Measurements from ENCODE around the gene DOCK7.

The DOCK7 gene

GRCh38 chr1:62448221-62448933 is 239.8 kb downstream of the DOCK7 start:
- no peak for DNase-seq (ENCODE audit: low read depth)

GRCh38 chr1:62444701-62445100 is 243.5 kb downstream of the DOCK7 start:
- DNase-seq (ENCODE audit: low read depth) = no peak

GRCh38 chr1:62439652-62440371 is 248.4 kb downstream of the DOCK7 start:
- no peak for DNase-seq (ENCODE audit: low read depth)

- DNase-seq (ENCODE audit: low read depth) = no peak
Measured at GRCh38 chr1:62438163-62438562, 250.0 kb downstream of the DOCK7 start.

- DNase-seq (ENCODE audit: low read depth) = no peak
Measured at GRCh38 chr1:62437273-62437940, 250.8 kb downstream of the DOCK7 start.

GRCh38 chr1:62436466-62437272 is 251.5 kb downstream of the DOCK7 start, which contains the start of gene USP1:
Gene USP1, plus strand, starts transcription at chr1:62437049. Its CDS starts 2,819 bp downstream, at chr1:62439868.
- peak; percentile 93 for DNase-seq (ENCODE audit: low read depth)

- peak; percentile 93 for DNase-seq (ENCODE audit: low read depth)
Measured at GRCh38 chr1:62436039-62436465, 252.1 kb downstream of the DOCK7 start.

- no peak for DNase-seq (ENCODE audit: low read depth)
Measured at GRCh38 chr1:62435231-62436038, 252.8 kb downstream of the DOCK7 start.

GRCh38 chr1:62434618-62435001 is 253.6 kb downstream of the DOCK7 start:
- no peak for DNase-seq (ENCODE audit: low read depth)

- no peak for DNase-seq (ENCODE audit: low read depth)
Measured at GRCh38 chr1:62433861-62434617, 254.1 kb downstream of the DOCK7 start.

GRCh38 chr1:62429581-62429980 is 258.6 kb downstream of the DOCK7 start:
- DNase-seq (ENCODE audit: low read depth) = no peak

- no peak for DNase-seq (ENCODE audit: low read depth)
Measured at GRCh38 chr1:62428351-62428750, 259.8 kb downstream of the DOCK7 start.

GRCh38 chr1:62426794-62427193 is 261.4 kb downstream of the DOCK7 start:
- DNase-seq (ENCODE audit: low read depth) = no peak

- no peak for DNase-seq (ENCODE audit: low read depth)
Measured at GRCh38 chr1:62426237-62426636, 261.9 kb downstream of the DOCK7 start.

GRCh38 chr1:62425041-62425440 is 263.1 kb downstream of the DOCK7 start:
- no peak for DNase-seq (ENCODE audit: low read depth)

GRCh38 chr1:62424411-62424810 is 263.8 kb downstream of the DOCK7 start:
- no peak for DNase-seq (ENCODE audit: low read depth)

GRCh38 chr1:62423580-62424242 is 264.5 kb downstream of the DOCK7 start:
- DNase-seq (ENCODE audit: low read depth) = no peak

GRCh38 chr1:62420214-62420613 is 268.0 kb downstream of the DOCK7 start:
- no peak for DNase-seq (ENCODE audit: low read depth)

GRCh38 chr1:62417351-62417999 is 270.7 kb downstream of the DOCK7 start:
- no peak for DNase-seq (ENCODE audit: low read depth)
